ENCODE data around the gene SLAIN1. TPM values are rescaled to one million over a fixed set of nuclear protein-coding genes. Genes with fewer than 3 reads are reported as not detected.

SLAIN1 gene
- total and polyA plus RNA-seq, 10 of the 15 experiments (the other 5 are each of a cell fraction or from before 2014, with no cell fraction given): 11.9 to 140 (median 56.9) TPM

GRCh38 chr13:77810878-77811277 is 113.4 kb downstream of the SLAIN1 start:
- Histone ChIP-seq H3K27me3 (replicated peaks in 1 of 2; ENCODE audit: control insufficient read depth in 2 of 2, insufficient read depth in 2 of 2, low read length in 1 of 2) (no peaks in the 10 kb centered on the region), H3K9ac (ENCODE audit: control insufficient read depth, insufficient read depth, low read length) (no peak overlapping the region), H2AFZ (ENCODE audit: control insufficient read depth, low read depth, low read length) (no peak overlapping the region), H3K27ac (ENCODE audit: control insufficient read depth, insufficient read depth) (no peak overlapping the region), H3K9me3 (replicated peaks; ENCODE audit: control insufficient read depth, insufficient read depth, low read length) (no peaks in the 10 kb centered on the region), H3K36me3 (ENCODE audit: control insufficient read depth in 2 of 2, insufficient read depth in 2 of 2, low read length in 1 of 2) (no peaks in the 10 kb centered on the region), H3K4me2 (ENCODE audit: control insufficient read depth, insufficient read depth) (no peak overlapping the region), H3K79me2 (ENCODE audit: control insufficient read depth, insufficient read depth, low read length) (no peaks in the 10 kb centered on the region), H3K4me1 (ENCODE audit: control insufficient read depth, insufficient read depth, low read length) (no peaks in the 10 kb centered on the region), H4K20me1 (ENCODE audit: control insufficient read depth, insufficient read depth) (no peaks in the 10 kb centered on the region), H3K4me3 (no peak overlapping the region)
- TF ChIP-seq STAT3 (IDR thresholded peaks at IDR 0.05; ENCODE audit: low read depth, low read length) (no peak), BACH1 (IDR thresholded peaks at IDR 0.05; ENCODE audit: borderline replicate concordance) (no peak), ZNF274 (IDR thresholded peaks at IDR 0.05; ENCODE audit: insufficient read depth, insufficient read length) (no peak), LARP7 (IDR thresholded peaks at IDR 0.05) (no peak), RCOR1 (conservative IDR thresholded peaks at IDR 0.05; ENCODE audit: low read depth, low read length) (no peak), GABPA (IDR thresholded peaks at IDR 0.05; ENCODE audit: low read depth) (no peak), RAD51 (IDR thresholded peaks at IDR 0.05) (no peak), HCFC1 (IDR thresholded peaks at IDR 0.05; ENCODE audit: low read length) (no peak), NR2C1 (IDR thresholded peaks at IDR 0.05) (no peak), MYB (IDR thresholded peaks at IDR 0.05; ENCODE audit: borderline replicate concordance, low read depth, low read length) (no peak), RELA (IDR thresholded peaks at IDR 0.05; ENCODE audit: borderline replicate concordance, partially characterized antibody) (no peak), ZBTB11 (CRISPR knock-in tag; IDR thresholded peaks at IDR 0.05) (no peak), SMARCA5 (IDR thresholded peaks at IDR 0.05) (no peak)
- no TSS peak for BruUV-seq (replicated peaks)
- DNase-seq (ENCODE audit: low read depth, low spot score) (no peak), ATAC-seq (no peak), FAIRE-seq (no peak)
- ChIA-PET CTCF (interaction anchor here (1.0 to 6.8 kb wide), 14 partner anchors 19 to 327 kb away, joined by 3 to 66 read pairs (median 4); no protein-coding TSS in a partner anchor), POLR2A (interaction anchor here (0.6 kb wide), 1 partner anchor 310 kb away, joined by 3 read pairs; no protein-coding TSS in a partner anchor), RAD21 (ENCODE audit: unreplicated experiment) (interaction anchor here (0.7 to 1.8 kb wide), 5 partner anchors 10 to 310 kb away, joined by 3 to 19 read pairs (median 3); no protein-coding TSS in a partner anchor), SMC1A (ENCODE audit: uncharacterized antibody, unreplicated experiment) (interaction anchor here (0.6 to 2.0 kb wide), 14 partner anchors 12 to 312 kb away, joined by 3 to 22 read pairs (median 4); no protein-coding TSS in a partner anchor)
- 23% methylated on average over 3 of the region's 3 CpGs for WGBS (ENCODE audit: insufficient coverage, insufficient replicate concordance, low lambda C conversion rate, missing lambda C conversion rate)
- in situ Hi-C loops (cut with MboI) (no loop called here), intact Hi-C loops (cut with micrococcal nuclease; ENCODE audit: unreplicated experiment) (loop anchor here (1.0 kb wide), 1 partner anchor 310 kb away; no protein-coding TSS in a partner anchor)

Measured in GM12878 (cell line).